Osteocyte (in vitro differentiated cells): Measurements from ENCODE around the gene FOXD4L1. TPM values are rescaled to one million over a fixed set of nuclear protein-coding genes. Genes with fewer than 3 reads are reported as not detected.
"Not testable (repeated sequence)": the region's sequence is repeated elsewhere in the genome, so short reads cannot be mapped to it uniquely, and the experiment has no call there.

Experiments used
- DNase-seq: peaks from one replicate; pipeline ENCODE4 v3.0.0; 2021; ENCODE audit warnings: mixed read lengths; ENCODE audit not compliant: unreplicated experiment; ENCODE audit errors: extremely low spot score
- H3K27ac Mint-ChIP-seq: one replicate; pipeline ENCODE4 v1.8.0; 2021; ENCODE audit warnings: mild to moderate bottlenecking, mixed read lengths; ENCODE audit not compliant: unreplicated experiment
- H3K27me3 Mint-ChIP-seq: one replicate; pipeline ENCODE4 v1.8.0; 2021; ENCODE audit warnings: mixed read lengths; ENCODE audit not compliant: unreplicated experiment
- H3K36me3 Mint-ChIP-seq: one replicate; pipeline ENCODE4 v1.8.0; 2021; ENCODE audit warnings: mixed read lengths; ENCODE audit not compliant: unreplicated experiment
- H3K4me1 Mint-ChIP-seq: one replicate; pipeline ENCODE4 v1.8.0; 2021; ENCODE audit warnings: mixed read lengths; ENCODE audit not compliant: unreplicated experiment
- H3K4me3 Mint-ChIP-seq: one replicate; pipeline ENCODE4 v1.8.0; 2021; ENCODE audit warnings: mild to moderate bottlenecking, moderate library complexity, mixed read lengths; ENCODE audit not compliant: unreplicated experiment
- H3K9me3 Mint-ChIP-seq: one replicate; pipeline ENCODE4 v1.8.0; 2021; ENCODE audit warnings: mixed read lengths; ENCODE audit not compliant: unreplicated experiment
- total RNA-seq: library from RNA; stranded (reverse); gene quantifications from 2 replicates; pipeline ENCODE4 v1.2.1, GENCODE V29; 2021

The FOXD4L1 gene
- total RNA-seq, 1 donor from 2014 or later, result 0.21 TPM

GRCh38 chr2:113507394-113508140, 9.1 kb downstream of the FOXD4L1 start:
- H3K9me3 Mint-ChIP-seq, H3K27ac Mint-ChIP-seq, H3K4me3 Mint-ChIP-seq, H3K36me3 Mint-ChIP-seq, DNase-seq, H3K4me1 Mint-ChIP-seq: not testable (repeated sequence)
- peaks cover 18% of the 10 kb centered on the region for H3K27me3 Mint-ChIP-seq

GRCh38 chr2:113508187-113508586, 9.7 kb downstream of the FOXD4L1 start:
- not testable (repeated sequence) for H3K4me3 Mint-ChIP-seq, H3K4me1 Mint-ChIP-seq, H3K36me3 Mint-ChIP-seq, DNase-seq, H3K9me3 Mint-ChIP-seq, H3K27ac Mint-ChIP-seq
- peaks cover 18% of the 10 kb centered on the region for H3K27me3 Mint-ChIP-seq

GRCh38 chr2:113510913-113511312, 12.4 kb downstream of the FOXD4L1 start:
- not testable (repeated sequence) for H3K4me1 Mint-ChIP-seq, DNase-seq, H3K36me3 Mint-ChIP-seq, H3K27ac Mint-ChIP-seq, H3K9me3 Mint-ChIP-seq, H3K4me3 Mint-ChIP-seq
- H3K27me3 Mint-ChIP-seq, result peaks cover 30% of the 10 kb centered on the region

GRCh38 chr2:113511859-113512258, 13.4 kb downstream of the FOXD4L1 start:
- peaks cover 34% of the 10 kb centered on the region for H3K27me3 Mint-ChIP-seq
- not testable (repeated sequence) for DNase-seq, H3K9me3 Mint-ChIP-seq, H3K27ac Mint-ChIP-seq, H3K4me3 Mint-ChIP-seq, H3K36me3 Mint-ChIP-seq, H3K4me1 Mint-ChIP-seq

- H3K27ac Mint-ChIP-seq, DNase-seq, H3K9me3 Mint-ChIP-seq, H3K4me1 Mint-ChIP-seq, H3K36me3 Mint-ChIP-seq, H3K4me3 Mint-ChIP-seq: not testable (repeated sequence)
- peaks cover 21% of the 10 kb centered on the region for H3K27me3 Mint-ChIP-seq
These were observed 17.0 kb downstream of the FOXD4L1 start for GRCh38 chr2:113515457-113515856.

- not testable (repeated sequence) for DNase-seq, H3K9me3 Mint-ChIP-seq, H3K27ac Mint-ChIP-seq, H3K36me3 Mint-ChIP-seq, H3K4me3 Mint-ChIP-seq, H3K4me1 Mint-ChIP-seq
- H3K27me3 Mint-ChIP-seq, result peaks cover 25% of the 10 kb centered on the region
These were observed 17.5 kb downstream of the FOXD4L1 start for GRCh38 chr2:113515995-113516394.

GRCh38 chr2:113517025-113517424, 18.6 kb downstream of the FOXD4L1 start:
- not testable (repeated sequence) for H3K9me3 Mint-ChIP-seq, H3K36me3 Mint-ChIP-seq

GRCh38 chr2:113520837-113521236, 22.4 kb downstream of the FOXD4L1 start:
- DNase-seq, H3K36me3 Mint-ChIP-seq, H3K27ac Mint-ChIP-seq, H3K4me1 Mint-ChIP-seq, H3K4me3 Mint-ChIP-seq, H3K27me3 Mint-ChIP-seq, H3K9me3 Mint-ChIP-seq: not testable (repeated sequence)

More at GRCh38 chr2:113517025-113517424, 18.6 kb downstream of the FOXD4L1 start:
- not testable (repeated sequence) for H3K4me1 Mint-ChIP-seq, DNase-seq, H3K27ac Mint-ChIP-seq, H3K4me3 Mint-ChIP-seq
- peaks cover 19% of the 10 kb centered on the region for H3K27me3 Mint-ChIP-seq

GRCh38 chr2:113521492-113521891, 23.0 kb downstream of the FOXD4L1 start:
- H3K9me3 Mint-ChIP-seq, H3K4me3 Mint-ChIP-seq, H3K27ac Mint-ChIP-seq, H3K27me3 Mint-ChIP-seq, H3K4me1 Mint-ChIP-seq, DNase-seq, H3K36me3 Mint-ChIP-seq: not testable (repeated sequence)

- not testable (repeated sequence) for DNase-seq, H3K36me3 Mint-ChIP-seq, H3K27ac Mint-ChIP-seq, H3K9me3 Mint-ChIP-seq, H3K4me3 Mint-ChIP-seq, H3K4me1 Mint-ChIP-seq, H3K27me3 Mint-ChIP-seq
These were observed 26.5 kb downstream of the FOXD4L1 start for GRCh38 chr2:113524986-113525385.

- H3K9me3 Mint-ChIP-seq, H3K4me3 Mint-ChIP-seq, DNase-seq, H3K4me1 Mint-ChIP-seq, H3K36me3 Mint-ChIP-seq, H3K27me3 Mint-ChIP-seq, H3K27ac Mint-ChIP-seq: not testable (repeated sequence)
These were observed 29.0 kb downstream of the FOXD4L1 start for GRCh38 chr2:113527350-113528045.

GRCh38 chr2:113528126-113528525, 29.7 kb downstream of the FOXD4L1 start:
- H3K27me3 Mint-ChIP-seq, H3K9me3 Mint-ChIP-seq, H3K4me1 Mint-ChIP-seq, H3K4me3 Mint-ChIP-seq, DNase-seq, H3K27ac Mint-ChIP-seq, H3K36me3 Mint-ChIP-seq: not testable (repeated sequence)
